ENCODE measurements around the gene VPS51. TPM values are rescaled to one million over a fixed set of nuclear protein-coding genes. Genes with fewer than 3 reads are reported as not detected.
A peak's percentile ranks its signal among the peaks of the same experiment; 100 is the strongest.

The VPS51 gene
- total and polyA plus RNA-seq, 2 of the 13 experiments (the other 11 are each of a cell fraction or from before 2014, with no cell fraction given) = 76.3 to 90.6 TPM

DNA sequence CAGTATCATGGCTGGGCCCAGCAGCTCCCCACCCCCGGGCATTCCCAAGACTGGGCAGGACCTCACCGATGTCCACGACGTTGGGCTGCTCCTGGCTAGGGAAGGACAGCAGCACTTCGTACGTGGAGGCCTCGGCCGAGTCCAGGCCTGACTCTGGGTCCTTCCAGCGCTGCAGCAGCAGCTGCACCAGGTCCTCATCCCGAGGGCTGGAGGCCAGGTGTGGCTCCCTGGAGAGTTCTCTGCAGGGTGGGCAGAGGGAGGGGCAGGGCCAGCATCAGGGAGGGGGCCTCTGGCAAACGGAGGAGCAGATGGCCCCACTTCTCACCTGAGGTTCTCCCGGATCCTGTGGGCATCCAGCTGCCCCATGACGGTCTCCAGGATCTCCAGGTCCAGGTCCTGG, 38.0 kb upstream of the VPS51 start (continued):
- TF ChIP-seq, protein P1, sequence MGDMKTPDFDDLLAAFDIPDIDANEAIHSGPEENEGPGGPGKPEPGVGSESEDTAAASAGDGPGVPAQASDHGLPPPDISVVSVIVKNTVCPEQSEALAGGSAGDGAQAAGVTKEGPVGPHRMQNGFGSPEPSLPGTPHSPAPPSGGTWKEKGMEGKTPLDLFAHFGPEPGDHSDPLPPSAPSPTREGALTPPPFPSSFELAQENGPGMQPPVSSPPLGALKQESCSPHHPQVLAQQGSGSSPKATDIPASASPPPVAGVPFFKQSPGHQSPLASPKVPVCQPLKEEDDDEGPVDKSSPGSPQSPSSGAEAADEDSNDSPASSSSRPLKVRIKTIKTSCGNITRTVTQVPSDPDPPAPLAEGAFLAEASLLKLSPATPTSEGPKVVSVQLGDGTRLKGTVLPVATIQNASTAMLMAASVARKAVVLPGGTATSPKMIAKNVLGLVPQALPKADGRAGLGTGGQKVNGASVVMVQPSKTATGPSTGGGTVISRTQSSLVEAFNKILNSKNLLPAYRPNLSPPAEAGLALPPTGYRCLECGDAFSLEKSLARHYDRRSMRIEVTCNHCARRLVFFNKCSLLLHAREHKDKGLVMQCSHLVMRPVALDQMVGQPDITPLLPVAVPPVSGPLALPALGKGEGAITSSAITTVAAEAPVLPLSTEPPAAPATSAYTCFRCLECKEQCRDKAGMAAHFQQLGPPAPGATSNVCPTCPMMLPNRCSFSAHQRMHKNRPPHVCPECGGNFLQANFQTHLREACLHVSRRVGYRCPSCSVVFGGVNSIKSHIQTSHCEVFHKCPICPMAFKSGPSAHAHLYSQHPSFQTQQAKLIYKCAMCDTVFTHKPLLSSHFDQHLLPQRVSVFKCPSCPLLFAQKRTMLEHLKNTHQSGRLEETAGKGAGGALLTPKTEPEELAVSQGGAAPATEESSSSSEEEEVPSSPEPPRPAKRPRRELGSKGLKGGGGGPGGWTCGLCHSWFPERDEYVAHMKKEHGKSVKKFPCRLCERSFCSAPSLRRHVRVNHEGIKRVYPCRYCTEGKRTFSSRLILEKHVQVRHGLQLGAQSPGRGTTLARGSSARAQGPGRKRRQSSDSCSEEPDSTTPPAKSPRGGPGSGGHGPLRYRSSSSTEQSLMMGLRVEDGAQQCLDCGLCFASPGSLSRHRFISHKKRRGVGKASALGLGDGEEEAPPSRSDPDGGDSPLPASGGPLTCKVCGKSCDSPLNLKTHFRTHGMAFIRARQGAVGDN (CRISPR knock-in tag; IDR thresholded peaks at IDR 0.05) = peak; percentile 80
- TF ChIP-seq ZFY (CRISPR knock-in tag; IDR thresholded peaks at IDR 0.05) (peak; percentile 77), ZBTB20 (CRISPR knock-in tag; IDR thresholded peaks at IDR 0.05; ENCODE audit: borderline replicate concordance, low read depth) (no peak), FOXA3 (CRISPR knock-in tag; IDR thresholded peaks at IDR 0.05) (no peak), TBP (CRISPR knock-in tag; IDR thresholded peaks at IDR 0.05) (no peak), AHDC1 (CRISPR knock-in tag; IDR thresholded peaks at IDR 0.05; ENCODE audit: borderline replicate concordance) (0 out of 2 replicates have a peak, but pooled peaks have one; percentile 12), GLI4 (CRISPR knock-in tag; IDR thresholded peaks at IDR 0.05; ENCODE audit: borderline replicate concordance) (no peak), MEIS2 (CRISPR knock-in tag; IDR thresholded peaks at IDR 0.05) (peak; percentile 50; the same call in 1 of the 2 replicates), ZNF205 (CRISPR knock-in tag; IDR thresholded peaks at IDR 0.05) (no peak), ZNF564 (CRISPR knock-in tag; IDR thresholded peaks at IDR 0.05) (0 out of 2 replicates have a peak, but pooled peaks have one; percentile 67), CCDC6 (CRISPR knock-in tag; IDR thresholded peaks at IDR 0.05) (no peak), GABPA (IDR thresholded peaks at IDR 0.05; ENCODE audit: low read depth, low read length) (no peak), GABPA (CRISPR knock-in tag; IDR thresholded peaks at IDR 0.05; ENCODE audit: low read depth) (no peak), ESRRA (CRISPR knock-in tag; IDR thresholded peaks at IDR 0.05; ENCODE audit: low read depth) (no peak; the same call in 1 of the 2 replicates), SALL1 (CRISPR knock-in tag; IDR thresholded peaks at IDR 0.05) (peak; percentile 31; the same call in 1 of the 2 replicates), NFATC3 (CRISPR knock-in tag; IDR thresholded peaks at IDR 0.05) (no peak), ZNF563 (CRISPR knock-in tag; IDR thresholded peaks at IDR 0.05) (0 out of 2 replicates have a peak, but pooled peaks have one; percentile 17), NR2F6 (IDR thresholded peaks at IDR 0.05) (no peak), NR2F6 (CRISPR knock-in tag; IDR thresholded peaks at IDR 0.05) (no peak), ZNF543 (CRISPR knock-in tag; IDR thresholded peaks at IDR 0.05) (peak; percentile 0; the same call in 1 of the 2 replicates), ZNF333 (CRISPR knock-in tag; IDR thresholded peaks at IDR 0.05; ENCODE audit: borderline replicate concordance) (peak; percentile 28; the same call in 1 of the 2 replicates)
- TF ChIP-seq, protein P2, sequence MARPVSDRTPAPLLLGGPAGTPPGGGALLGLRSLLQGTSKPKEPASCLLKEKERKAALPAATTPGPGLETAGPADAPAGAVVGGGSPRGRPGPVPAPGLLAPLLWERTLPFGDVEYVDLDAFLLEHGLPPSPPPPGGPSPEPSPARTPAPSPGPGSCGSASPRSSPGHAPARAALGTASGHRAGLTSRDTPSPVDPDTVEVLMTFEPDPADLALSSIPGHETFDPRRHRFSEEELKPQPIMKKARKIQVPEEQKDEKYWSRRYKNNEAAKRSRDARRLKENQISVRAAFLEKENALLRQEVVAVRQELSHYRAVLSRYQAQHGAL (CRISPR knock-in tag; IDR thresholded peaks at IDR 0.05; ENCODE audit: not compliant biosample characterization) = no peak
